Astrocyte (in vitro differentiated cells and primary cell): ENCODE results near the gene VRK3.

Source experiments
- CTCF ChIP-seq: IDR thresholded peaks from 2 replicates; pipeline ENCODE4 v1.5.1; 2011; ENCODE audit warnings: low read depth, mild to moderate bottlenecking, inconsistent platforms, low read length, moderate library complexity; ENCODE audit not compliant: insufficient read depth
- EZH2 ChIP-seq: IDR thresholded peaks from 2 replicates; pipeline ENCODE4 v1.6.1; 2012; ENCODE audit warnings: mild to moderate bottlenecking, low read length, inconsistent platforms; ENCODE audit not compliant: insufficient read depth

GRCh38 chr19:50008532-50008931 is 16.6 kb downstream of the VRK3 start:
- no peak for TF ChIP-seq CTCF
- no peak for TF ChIP-seq EZH2
